NCI-H146 treated with DMSO at 0.1 percent for 48 hours (cell line): ENCODE data around the gene OPCML.

Experiments used
- DNase-seq: peaks from one replicate; lab custom pipeline; 2025; ENCODE audit not compliant: unreplicated experiment; lab: John Stamatoyannopoulos, UW

OPCML gene

DNA sequence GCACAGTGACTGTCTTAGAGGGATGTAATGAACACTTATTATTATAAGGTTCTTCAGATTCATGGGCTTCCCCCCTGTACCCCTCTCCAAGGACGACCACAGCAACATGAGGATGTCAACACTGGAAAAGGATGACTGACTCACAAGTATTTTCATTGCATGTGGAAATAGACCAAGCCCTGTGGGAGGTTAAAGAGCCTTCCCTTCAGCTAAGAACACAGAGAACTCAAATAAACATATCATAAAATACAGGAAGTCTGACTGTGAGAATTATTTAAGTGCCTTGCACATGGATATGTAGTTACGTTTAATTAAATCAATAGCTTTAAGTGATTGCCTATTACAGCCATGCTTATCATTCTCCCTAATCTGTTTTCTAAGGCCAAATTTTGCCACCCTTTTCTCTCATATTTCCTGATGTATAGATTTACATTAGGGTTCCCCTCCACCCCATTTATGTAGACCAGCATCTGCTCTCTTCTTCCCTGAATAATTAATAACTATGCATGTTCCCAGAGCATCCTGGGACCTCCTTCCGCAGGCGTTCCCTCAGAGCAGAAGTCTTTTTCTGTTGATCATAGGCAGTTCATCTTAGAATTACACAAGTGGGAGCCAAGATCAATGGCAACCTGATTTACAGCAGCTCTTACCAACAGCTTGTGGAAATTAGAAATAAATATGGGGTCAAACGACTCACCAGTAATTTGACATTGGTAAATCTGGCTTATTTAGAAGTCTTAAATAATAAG is 226.9 kb downstream of the OPCML start:
- DNase-seq: peak; percentile 80

DNA sequence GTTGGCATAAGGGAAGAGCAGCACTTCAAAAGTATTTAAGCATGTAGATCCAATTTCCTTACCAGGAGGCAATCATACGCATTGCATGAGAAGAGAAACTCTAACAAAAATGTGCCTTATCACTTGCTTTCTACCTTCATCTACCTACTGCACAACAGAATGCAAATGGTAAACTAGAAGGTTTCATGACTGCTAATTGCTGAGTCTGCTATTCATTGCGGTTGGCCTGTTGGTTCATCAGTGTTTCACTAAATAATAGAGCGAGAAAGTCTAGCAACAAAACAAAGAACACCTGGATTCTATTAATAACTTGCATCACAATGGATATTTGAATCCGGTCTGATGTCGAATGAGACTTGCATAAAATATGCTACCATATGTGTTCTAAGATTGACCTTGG is 229.0 kb downstream of the OPCML start:
- no peak for DNase-seq

DNA sequence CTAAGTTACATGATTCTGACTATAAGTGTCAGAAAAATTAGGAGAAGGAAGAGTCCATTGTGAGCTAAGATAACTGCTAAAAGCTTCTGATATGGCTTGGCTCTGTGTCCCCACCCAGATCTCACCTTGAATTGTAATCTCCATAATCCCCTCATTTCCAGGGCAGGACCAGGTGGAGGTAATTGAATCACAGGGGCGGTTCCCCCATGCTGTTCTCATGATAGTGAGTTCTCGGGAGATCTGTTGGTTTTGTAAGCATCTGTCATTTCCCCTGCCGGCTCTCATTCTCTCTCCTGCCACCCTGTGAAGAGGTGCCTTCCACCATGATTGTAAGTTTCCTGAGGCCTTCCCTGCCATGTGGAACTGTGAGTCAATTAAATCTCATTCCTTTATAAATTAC is 230.2 kb downstream of the OPCML start:
- DNase-seq: no peak

DNA sequence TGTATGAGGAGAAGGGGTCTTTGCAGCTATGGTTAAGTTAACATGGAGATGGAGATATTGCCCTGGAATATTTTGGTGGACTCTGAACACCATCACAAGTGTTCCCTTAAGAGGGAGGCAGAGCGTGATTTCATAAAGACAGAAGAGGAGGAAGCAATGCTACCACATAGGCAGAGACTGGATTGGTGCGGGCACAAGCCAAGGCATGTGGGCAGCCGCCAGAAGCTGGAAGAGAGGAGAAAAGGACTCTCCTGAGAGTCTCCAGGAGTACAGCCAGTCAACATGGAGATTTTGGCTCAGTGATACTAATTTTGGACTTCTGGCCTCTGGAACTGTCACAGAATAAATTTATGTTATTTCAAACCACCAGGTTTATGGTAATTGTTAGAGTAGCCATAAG is 231.6 kb downstream of the OPCML start:
- no peak for DNase-seq

DNA sequence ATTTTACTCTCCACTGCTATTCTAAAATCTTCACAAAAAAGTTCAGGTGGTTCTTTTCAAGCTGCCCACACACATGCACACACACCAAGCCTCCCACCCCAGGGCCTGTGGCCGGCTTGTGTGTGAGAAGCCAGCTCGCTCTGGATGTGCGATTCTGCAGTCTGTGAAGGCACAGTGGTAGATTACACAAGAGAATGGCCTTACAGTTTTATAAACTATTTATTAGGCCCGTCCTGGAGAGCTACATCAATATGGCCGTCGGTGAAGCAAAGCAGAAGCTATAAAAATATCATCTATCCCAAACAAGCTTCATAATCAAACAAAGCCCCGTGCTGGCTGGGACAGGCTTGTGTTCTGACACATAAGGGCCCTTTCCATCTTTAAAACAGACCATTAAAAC is 240.5 kb downstream of the OPCML start:
- no peak for DNase-seq

DNA sequence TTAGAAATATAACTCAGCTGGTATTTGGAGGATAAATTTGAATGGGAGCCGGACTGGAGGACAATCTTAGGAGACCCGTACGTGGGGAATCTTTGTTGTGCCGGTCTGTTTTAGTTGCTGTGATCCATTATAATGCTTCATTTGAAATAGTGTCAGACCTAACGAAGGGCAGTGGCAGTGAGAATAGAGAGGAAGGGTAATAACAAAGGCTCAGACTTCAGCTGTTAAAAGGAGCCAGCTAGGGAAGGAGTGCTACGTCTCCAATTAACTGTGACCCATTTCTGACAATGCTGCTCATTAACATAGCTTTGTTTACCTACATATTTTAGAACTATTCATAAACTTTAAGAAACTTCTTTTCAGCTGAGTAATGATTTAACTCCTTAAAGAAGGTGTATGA is 246.9 kb downstream of the OPCML start:
- no peak for DNase-seq

DNA sequence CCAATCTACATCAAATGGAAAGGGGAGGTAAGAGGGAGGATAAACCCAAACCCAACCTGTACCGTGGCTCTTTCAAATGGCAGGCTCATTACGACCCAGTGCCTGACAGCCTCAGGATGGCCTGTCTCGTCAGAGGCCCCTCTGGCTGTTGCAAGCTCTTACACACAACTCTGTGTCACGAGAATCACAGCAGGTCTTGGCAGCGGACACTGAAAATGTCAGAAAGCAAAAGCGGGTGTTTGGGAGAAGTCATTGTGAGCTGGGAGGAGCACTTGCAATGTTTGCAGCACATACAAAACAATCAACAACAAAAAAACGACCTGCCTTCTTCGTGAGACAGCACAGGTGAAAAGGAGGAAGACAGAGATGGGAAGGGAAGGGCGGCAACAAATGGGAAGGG is 248.1 kb downstream of the OPCML start:
- DNase-seq: no peak

DNA sequence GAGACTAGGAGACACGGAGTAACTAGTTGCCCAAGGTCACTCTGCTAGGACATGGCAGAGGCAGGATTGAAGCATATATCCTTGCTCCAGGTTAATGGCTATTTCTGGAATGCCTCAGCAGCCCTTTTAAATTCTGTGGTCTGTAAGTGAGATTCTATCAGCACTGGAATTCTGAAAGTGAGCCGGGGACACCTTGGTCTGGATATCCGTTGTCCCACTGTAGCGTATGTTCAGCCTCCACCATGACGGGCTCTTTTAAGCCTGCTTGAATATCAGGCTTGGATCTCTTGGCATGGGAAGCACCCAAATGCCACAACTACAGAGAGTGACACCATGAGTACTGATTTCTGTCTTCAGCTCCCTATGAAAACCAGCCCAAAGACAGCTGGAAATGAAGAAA is 254.4 kb downstream of the OPCML start:
- DNase-seq: no peak

DNA sequence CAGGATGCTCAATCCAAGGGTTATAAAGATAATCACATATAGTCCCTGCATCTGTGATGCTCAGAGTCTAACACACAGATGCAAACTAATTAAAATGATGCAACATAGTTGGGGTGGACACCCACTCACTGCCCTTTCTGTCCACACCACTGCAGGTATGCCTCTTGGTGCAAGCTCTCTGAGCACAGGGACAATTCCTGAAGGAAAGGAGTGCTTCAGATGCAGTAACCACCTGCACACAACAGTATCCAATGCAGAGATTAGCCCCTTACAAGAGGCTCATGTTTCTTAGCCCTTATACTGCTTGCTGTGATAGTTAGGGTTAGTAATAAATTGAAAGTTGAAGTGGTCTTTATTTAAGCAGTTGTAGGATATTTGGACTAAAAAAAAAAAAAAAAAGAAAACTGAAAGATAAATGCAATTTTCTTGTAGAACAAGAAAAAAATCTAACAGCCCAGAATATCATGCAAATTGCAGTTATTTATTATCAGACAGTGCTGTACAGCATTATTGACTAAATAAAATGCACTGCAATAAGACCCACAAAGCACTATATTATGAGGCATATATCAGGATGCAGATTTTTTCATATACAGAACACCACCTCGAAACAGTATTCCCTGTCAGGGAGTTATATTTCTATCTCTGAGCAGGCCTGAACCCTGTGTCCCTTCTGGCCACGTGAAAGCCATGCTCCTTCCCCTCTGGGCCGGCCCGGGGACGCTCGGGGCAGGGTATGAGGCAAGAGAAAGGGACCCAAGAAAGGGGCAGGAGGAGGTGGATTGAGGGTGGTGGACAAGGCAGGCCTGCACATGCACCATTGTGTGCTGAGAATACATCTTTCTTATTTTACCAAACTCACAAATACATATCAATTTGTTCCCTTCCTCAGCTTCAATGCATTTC is 260.2 kb downstream of the OPCML start:
- no peak for DNase-seq

DNA sequence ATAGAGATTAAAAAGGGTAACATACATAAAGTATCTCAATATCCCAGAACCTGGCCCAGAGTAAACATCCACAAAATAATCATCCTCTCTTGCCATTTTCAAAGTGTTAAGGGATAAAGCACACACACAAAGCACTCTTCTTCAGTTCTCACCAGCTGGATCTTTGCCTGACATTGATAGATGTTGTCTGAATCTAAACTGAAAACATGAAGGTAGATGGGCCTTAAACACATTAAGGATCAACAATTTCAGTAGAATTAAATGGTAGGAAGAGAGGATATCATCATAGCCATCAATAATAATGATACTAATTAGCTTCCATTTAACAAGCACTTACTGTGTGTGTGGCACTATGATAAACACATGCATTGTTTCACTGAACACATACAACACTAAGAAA is 261.1 kb downstream of the OPCML start:
- no peak for DNase-seq

DNA sequence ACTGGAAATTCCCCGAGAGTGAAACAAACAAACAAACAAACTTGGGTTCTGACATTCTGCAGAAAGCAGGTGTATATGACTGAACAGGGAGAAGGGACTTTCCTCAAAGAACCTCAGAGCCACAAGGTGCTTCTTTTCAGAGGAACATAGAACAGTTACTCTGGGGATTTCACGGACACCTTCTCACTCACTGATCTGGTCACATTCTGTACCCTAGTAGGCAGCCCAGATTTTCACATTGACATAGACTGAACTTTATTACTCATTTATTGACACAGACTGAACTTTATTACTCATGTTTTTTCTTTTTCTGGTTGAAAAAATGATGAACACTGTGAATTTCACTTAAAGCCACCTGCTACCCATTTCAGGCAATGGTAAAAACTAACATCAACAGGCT is 263.0 kb downstream of the OPCML start:
- no peak for DNase-seq

DNA sequence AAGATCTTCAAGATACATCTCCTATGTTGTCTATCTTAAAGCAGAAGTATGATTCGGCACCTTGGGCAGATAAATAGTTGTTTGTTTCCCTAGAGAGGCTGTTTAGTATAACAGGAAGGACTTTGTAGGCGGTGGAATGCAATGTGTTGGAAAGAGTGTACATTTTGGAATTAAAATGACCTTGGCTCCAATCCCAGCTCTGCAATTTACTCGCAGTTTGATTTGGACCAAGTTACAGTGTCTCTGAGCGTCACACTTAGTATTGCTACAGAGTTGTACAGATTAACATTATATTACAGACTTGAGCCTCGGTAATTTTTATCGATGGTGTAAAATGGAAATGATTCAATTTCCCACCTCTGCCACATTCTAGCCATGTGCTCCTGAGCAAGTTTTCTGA is 265.3 kb downstream of the OPCML start:
- no peak for DNase-seq

DNA sequence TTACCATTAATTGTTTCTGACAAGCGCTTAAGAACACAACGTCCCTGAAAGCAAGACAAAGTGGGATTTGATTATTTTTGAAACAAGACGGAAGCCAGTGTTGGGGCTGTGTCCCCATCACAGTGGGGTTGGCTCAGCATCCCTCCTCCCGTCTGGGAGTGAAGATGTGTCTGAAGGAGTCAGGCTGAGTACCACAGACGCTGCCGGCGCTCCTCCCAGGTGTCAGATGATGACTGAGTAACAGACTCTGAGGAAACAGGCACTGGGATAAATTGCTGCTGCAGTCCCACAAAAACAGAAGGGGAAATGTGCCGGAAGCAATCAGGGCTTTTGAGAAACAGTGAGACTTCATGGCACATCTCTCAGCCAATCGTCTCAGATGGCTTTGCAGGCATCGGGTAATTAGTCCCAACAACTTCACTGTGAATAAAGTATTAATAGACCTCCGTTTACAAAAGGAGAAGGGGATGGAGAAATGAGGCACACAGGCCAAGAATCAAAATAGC is 266.7 kb downstream of the OPCML start:
- DNase-seq: no peak

DNA sequence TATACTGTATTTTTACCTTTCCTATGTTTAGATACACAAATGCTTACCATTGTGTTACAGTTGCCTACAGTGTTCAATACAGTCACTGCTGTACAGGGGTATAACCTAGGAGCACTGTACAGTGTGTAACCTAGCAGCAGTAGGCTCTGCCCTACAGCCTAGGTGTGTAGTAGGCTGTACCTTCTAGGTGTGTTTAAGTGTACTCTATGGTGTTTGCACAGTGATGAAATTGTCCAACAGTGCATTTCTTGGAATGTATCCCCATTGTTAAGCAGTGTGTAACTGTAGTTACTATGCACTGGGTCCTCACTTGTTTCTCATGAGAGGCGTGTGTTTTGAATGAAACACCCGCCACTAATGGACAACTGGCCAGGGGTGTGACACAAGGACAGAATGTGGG is 269.0 kb downstream of the OPCML start:
- no peak for DNase-seq

DNA sequence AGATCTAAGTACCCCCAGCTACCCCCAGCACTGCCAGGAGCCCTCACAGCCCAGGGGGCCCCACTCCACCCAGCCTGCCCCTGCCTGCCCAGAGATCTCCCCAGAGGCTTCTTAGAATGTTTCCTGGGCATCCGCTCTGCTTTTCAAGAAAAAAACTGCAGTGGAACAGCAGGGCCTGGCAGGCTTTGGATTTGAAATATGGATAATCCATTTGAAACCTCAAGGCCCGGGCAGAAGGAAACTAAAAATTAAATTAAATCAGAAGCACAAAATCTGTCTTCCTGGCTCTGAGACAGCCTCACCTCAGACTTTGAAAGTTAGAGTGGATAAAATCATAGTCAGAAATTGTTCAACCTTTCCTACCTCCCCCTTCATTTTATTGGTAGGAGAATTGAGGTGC is 273.6 kb downstream of the OPCML start:
- no peak for DNase-seq

DNA sequence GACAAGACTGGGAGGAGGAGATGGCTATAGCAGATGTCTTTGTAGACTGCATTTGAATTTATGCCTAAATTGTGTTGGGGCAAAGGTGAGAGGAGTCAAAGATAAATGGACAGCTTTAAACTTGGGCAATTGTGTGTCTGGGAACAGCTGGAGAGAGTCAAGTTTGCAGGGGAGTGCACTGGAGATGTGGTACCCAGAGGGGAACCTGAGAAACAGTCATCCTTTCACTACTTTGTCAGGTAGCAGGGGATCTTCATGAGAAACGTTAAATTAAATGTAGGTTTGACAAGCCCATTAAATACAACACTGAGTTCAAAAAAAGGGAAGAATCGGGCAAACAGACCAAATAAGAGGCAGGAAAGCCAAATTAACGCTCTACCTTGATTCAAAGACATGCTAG is 277.7 kb downstream of the OPCML start:
- no peak for DNase-seq

DNA sequence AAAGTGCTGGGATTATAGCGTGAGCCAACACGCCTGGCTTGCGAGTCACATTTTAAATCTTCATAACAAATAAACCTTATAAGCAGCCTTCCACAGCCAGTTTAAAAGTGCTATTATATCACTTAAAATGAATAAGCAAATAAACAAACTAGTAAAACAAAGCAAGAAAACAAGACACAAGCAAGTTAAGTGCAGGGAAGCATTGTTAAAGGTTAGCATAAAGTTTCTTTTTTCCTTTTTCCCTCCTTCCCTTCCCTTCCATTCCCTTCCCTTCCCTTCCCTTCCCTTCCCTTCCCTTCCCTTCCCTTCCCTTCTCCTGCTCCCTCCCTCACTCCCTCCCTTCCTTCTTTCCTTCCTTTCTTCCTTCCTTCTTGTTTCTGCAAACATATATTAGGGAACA is 278.7 kb downstream of the OPCML start:
- DNase-seq: no peak

DNA sequence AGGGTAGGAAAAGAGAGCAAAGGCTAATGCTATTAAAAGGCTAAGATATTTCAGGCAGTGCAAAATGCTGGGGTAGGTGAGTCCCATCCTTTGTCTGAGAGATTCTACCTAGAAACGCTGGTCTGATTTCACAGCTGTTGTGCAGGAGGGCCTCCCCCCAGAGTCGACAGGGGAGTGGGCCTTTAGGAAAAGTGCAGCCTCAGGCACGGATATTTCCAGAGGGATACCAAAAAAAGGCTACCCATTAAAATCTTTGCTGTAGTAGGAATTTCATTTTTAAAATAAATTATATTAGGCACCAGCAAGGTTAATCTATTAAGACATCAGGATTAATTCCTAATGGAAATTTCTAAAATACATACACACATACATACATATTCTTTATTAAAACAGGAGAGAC is 280.5 kb downstream of the OPCML start:
- no peak for DNase-seq

DNA sequence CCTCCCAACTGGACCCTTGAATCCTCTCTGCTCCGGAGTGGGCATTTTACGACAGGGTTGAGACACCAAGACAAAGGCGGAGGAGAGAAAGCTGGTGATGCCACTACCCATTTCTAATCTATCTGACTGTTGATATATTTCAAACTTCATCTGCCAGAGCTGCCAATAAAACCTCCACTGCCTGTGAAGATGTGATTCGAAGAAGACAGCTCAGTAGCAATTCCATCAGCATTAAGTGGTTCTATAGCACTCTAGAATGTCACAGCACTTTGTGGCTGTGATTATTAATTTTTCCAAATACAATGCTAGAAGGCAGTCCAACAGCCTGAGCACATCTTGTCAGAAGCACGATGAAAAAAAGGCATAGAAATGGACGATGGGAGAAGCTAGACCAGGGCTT is 282.8 kb downstream of the OPCML start:
- no peak for DNase-seq

DNA sequence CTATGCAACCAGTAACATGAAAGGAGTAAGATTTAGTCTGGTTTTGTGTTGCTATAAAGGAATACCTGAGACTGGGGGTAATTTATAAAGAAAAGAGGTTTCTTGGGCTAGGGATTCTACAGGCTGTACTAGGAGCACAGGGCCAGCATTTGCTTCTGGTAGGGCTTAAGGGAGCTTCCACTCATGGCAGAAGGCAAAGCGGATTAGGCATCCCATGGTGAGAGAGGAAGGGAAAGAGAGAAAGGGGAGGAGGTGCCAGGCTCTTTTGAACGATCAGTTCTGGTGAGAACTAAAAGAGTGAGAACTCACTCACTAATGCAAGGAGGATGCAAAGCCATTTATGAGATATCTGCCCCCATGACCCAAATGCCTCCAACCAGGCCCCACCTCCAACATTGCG is 283.2 kb downstream of the OPCML start:
- DNase-seq: no peak

DNA sequence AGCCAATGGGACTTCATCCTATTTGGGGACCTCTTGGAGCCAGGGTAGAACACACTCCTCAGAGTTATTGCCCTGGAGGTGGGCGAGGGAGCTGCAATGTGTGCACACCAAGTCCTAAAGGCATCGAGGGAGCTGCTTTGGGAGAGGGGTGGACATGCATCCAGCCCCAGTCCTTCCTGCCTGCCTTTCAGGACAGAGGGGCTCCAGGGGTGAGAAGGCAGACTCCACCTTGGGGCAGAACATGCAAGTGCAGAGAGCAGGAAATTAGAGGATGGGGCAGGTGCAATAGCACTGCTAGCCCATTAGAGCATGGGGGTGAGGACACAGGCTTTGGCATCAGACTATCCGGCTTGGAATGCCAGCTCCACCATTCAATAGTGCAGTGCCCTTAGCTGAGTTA is 288.5 kb downstream of the OPCML start:
- DNase-seq: no peak

DNA sequence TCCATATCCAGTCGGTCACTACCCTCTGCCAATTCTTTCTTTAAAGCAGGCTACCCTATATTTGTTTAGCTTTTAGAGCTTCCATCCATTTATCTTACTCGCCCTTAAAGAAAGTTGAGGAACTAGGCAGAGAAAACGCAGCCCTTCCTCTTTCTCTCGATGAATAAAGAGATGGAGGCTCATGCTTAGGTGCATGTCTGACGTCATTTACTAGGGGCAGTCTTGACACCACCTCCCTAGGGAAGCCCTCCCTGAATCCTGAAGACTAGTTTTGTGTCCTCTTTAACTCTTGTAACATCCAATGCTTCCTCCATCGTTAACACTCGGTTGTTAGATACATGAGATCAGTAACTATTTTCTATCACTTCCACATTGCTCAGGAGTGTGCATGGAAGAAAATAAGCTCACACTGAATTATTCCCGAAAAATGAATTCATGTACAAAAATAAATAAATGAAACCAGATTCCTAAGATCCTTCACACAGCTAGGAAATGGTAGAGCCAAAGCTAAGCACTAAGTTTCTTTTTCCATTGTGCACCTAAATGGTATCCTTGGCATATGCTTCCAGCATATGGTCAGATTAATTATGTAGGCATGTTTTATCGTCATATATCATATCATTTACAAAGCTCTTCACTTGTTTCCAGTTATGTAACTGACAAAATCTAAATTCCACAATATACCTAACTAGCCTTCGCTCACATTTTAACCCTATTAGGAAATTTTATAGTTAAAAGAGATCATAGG is 291.2 kb downstream of the OPCML start:
- DNase-seq: no peak
